NCI-H524 (cell line): ENCODE measurements around the gene PRM2.
A peak's percentile ranks its signal among the peaks of the same experiment; 100 is the strongest.

Source experiments
- DNase-seq, 2 experiments: peaks; one replicate each; lab custom pipeline; 2025; lab: John Stamatoyannopoulos, UW

Gene PRM2

GRCh38 chr16:11248133-11248532 lies 28.1 kb downstream of the PRM2 start:
- DNase-seq, result peak; percentile 15 to 68

- no peak for DNase-seq
Measured at GRCh38 chr16:11245988-11246387, 30.3 kb downstream of the PRM2 start.

DNA sequence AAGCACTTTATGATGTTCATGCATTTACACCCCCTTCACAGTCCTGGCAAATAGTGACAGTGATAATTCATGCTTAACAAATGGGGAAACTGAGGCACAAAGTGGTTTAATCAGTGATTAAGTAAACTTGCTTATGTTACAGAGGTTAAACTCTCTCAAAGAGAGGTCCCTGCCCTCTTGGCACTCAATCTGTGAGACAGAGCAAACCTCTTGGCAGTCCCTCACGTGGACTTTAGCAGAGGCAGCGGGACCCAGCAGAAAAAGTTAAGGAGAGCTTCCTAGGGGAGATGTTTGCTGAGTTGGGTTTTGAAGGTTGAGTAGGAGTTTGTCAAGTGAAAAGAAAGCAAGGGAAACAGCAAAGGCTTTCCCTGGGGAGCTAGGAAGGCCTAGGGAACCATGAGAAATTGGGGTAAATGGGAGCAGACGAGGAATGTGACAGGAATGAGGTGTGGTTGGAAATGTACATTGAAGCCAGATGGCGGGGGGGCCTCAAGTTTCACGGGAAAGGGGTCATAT lies 31.0 kb downstream of the PRM2 start:
- no peak for DNase-seq

DNA sequence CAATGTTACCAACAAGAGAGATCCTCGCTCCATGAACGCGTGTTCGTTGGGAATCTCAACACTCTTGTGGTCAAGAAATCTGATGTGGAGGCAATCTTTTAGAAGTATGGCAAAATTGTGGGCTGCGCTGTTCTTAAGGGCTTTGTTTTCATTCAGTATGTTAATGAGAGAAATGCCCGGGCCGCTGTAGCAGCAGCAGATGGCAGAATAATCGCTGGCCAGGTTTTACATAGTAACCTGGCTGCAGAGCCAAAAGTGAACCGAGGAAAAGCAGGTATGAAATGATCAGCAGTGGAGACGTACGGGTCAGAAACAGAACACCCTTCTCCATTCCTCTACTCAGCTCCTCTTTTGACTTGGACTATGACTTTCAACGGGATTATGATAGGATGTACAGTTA lies 33.6 kb downstream of the PRM2 start:
- peak; percentile 80 to 84 for DNase-seq

- no peak for DNase-seq
Measured at GRCh38 chr16:11241480-11242204, 34.6 kb downstream of the PRM2 start.

DNA sequence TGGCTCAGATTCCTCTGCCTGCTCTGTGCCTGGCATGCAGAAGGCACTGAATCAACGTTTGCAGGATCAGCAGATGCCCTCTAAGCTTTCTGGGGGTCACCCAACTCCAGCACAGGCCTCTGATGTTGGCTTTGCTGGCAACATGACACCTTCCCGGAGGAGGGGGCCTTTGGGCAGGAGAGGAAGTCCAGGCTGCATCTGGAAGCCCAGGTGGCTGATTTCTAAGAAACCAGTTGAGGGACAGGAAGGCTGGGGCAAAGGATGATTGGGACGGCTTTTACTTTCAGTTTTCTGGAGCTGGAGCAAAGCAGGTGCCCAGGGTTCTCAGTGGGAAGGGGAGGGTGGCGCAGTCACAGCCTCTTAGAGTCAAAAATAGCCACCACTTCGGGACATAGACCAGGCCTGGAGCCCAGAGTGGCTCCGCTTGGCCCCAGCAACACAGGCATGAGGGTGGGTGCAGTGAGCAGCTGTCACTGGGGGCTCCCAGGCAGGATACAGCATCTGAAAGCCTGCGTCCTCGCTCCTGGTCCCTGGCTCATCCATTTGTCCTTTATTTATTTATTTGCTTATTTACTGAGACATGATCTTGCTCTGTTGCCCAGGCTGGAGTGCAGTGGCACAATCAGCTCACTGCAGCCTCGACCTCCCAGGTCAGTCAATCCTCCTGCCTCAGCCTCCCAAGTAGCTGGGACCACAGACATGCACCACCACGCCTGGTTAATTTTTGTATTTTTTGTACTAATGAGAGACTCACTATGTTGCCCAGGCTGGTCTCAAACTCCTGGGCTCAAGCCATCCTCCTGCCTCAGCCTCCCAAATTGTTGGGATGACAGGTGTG lies 35.4 kb downstream of the PRM2 start:
- peak; percentile 69 to 92 for DNase-seq

DNA sequence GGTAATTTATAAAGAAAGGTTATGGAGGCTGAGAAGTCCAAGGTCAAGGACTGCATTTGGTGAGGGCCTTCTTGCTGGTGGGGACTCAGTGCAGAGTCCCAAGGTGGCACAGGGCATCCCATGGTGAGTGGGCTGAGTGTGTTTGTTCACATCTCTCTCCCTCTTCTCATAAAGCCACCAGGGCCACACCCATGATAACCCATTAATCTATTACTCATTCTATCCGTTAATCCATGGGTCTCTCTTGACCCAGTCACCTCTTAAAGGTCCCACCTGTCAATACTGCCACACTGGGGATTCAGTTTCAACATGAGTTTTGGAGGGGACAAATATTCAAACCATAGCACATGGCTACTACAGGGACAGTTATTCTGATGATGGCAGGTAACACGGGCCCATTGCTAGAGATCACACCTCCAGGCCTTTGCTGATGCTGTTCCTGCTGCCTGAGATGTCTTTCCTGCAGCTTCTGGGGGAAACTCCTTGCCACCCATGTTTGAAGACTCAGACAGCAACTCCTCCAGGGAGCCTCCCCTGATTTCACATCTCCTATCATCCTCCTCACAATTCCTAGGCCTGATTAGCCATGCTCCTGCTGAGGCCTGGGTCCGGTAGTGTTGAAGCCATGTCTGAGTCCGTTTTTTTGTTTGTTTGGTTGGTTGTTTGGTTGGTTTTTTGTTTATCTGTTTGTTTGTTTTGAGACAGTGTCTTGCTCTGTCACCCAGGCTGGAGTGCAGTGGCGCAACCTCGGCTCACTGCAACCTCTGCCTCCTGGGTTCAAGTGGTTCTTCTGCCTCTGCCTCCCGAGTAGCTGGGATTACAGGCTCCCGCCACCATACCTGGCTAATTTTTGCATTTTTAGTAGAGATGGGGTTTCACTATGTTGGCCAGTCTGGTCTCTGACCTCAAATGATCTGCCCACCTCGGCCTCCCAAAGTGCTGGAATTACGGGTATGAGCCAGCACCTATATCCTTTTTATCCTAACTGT lies 36.3 kb downstream of the PRM2 start:
- DNase-seq, result no peak

GRCh38 chr16:11238272-11239202 lies 37.7 kb downstream of the PRM2 start:
- DNase-seq, result no peak

- no peak for DNase-seq
Measured at GRCh38 chr16:11236461-11237254, 39.6 kb downstream of the PRM2 start.

DNA sequence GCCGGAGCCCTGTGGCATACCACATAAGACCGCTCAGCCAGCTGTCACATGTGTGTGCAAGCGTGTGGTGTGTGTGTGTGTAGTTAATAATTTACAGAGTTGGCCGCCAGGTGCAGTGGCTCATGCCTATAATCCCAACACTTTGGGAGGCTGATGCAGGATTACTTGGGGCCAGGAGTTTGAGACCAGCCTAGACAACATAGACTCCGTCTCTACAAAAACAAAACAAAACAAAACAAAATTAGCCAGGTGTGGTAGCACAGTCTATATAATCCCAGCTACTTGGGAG lies 40.6 kb downstream of the PRM2 start:
- no peak for DNase-seq

GRCh38 chr16:11234884-11235702 lies 41.2 kb downstream of the PRM2 start:
- no peak for DNase-seq

- no peak for DNase-seq
Measured at GRCh38 chr16:11233727-11234376, 42.4 kb downstream of the PRM2 start.

GRCh38 chr16:11232852-11233726 lies 43.2 kb downstream of the PRM2 start:
- no peak for DNase-seq

DNA sequence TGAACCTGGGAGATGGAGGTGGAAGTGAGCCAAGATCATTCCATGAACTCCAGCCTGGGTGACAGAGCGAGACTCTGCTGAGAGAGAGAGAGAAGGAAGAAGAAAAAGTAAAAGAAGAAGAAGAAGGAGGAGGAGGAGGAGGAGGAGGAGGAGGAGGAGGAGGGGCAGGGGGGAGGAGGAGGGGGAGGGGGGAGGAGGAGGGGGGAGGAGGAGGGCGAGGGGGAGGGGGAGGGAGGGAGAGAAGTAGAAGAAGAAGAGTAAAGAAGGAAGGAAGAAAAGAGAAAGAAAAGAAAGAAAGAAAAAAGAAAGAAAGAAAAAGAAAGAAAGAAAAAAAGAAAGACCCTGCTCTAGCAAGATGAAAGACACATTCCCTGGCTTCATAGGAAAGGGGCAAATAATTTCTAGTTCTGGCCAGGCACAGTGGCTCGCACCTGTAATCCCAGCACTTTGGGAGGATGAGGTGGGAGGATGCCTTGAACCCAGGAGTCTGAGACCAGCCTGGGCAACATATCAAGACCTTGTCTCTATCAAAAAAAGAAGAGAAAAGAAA lies 43.9 kb downstream of the PRM2 start:
- no peak for DNase-seq

DNA sequence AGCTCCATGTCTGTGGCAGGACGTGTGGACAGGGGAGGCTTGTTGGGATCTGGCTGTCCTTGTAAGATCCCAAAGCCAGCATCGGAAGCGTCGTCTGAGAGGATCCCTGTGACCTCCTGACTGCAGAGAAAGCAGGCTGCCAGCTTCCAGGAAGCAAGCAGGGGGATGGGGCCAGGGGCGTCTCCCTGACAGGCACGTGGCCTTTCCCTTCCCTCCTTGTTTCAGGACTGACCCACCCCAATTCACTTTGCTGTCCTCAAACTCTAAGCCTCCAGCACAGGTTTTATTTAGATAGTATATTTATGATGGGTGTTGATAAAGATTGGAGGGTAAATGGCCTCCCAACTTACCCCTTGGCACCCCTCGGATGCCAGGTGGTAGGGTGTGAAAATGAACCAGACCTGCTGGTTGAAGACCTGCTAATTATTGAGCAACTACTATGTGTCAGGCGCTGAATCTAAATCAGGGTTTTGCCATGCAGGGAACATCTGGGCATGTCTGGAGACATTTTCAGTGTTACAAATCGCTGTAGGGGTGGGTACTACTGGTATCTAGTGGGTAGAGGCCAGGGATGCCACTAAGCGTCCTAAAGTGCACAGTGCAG lies 44.8 kb downstream of the PRM2 start:
- no peak for DNase-seq

DNA sequence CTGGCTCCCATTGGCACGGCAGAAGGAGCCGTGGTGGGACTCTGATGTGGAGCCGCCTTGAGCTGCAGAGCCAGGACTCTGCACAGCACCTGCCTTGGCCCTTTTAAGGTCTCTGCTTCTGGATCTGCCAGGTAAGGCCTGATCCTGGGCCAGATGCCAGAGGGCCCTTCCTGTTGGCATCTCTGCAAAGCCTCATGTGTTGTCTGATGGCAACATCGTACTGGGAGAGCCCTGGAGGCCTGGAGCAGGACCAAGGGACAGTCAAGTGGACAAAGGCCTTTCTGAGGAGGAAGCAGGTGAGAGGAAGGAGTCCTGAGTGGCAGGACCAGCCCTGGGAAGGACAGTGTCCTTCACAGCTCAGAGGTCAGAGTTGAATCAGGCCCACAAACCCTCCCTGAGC lies 46.4 kb downstream of the PRM2 start:
- no peak for DNase-seq

DNA sequence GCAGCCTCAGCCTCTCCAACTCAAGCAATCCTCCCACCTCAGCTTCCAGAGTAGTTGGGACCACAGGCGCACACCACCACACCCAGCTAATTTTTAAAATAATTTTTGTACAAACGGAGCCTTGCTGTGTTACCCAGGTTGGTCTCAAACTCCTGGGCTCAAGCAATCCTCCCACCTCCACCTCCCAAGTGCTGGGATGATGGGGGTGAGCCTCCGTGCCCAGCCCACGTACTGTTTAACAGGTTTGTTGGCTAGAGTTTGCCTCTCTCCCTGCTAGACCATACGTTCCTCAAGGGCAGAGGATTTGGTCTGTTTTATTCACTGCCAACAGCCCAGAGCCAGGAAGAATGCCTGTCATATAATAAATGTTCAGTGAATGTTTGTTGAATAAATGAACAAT lies 46.8 kb downstream of the PRM2 start:
- DNase-seq, result no peak
